ENCODE results near the gene SDE2.

DNA sequence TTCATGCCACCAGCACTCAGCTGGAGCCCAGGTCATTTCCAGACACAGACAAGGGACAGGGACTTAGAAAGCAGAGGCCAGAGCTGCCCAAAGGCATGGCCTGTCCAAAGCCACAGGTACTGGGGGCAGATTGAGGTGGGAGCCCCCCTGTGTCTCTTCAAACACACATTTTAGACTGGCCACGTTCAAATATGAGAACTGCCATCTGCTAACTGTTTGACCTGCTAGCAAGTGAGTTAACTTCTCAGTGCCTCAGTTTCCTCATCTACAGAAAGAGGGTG is 57.3 kb downstream of the SDE2 start:
- TF ChIP-seq, protein P1, sequence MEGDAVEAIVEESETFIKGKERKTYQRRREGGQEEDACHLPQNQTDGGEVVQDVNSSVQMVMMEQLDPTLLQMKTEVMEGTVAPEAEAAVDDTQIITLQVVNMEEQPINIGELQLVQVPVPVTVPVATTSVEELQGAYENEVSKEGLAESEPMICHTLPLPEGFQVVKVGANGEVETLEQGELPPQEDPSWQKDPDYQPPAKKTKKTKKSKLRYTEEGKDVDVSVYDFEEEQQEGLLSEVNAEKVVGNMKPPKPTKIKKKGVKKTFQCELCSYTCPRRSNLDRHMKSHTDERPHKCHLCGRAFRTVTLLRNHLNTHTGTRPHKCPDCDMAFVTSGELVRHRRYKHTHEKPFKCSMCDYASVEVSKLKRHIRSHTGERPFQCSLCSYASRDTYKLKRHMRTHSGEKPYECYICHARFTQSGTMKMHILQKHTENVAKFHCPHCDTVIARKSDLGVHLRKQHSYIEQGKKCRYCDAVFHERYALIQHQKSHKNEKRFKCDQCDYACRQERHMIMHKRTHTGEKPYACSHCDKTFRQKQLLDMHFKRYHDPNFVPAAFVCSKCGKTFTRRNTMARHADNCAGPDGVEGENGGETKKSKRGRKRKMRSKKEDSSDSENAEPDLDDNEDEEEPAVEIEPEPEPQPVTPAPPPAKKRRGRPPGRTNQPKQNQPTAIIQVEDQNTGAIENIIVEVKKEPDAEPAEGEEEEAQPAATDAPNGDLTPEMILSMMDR (IDR thresholded peaks at IDR 0.05): no peak
- no peak for TF ChIP-seq POLR2A (IDR thresholded peaks at IDR 0.05)

Measured in esophagus squamous epithelium (tissue), 4 donors.